NCI-H2081 (cell line): ENCODE data around the gene CCDC12.
A peak's percentile ranks its signal among the peaks of the same experiment; 100 is the strongest.

Source experiments
- DNase-seq, 2 experiments: peaks; one replicate each; lab custom pipeline; 2025; lab: John Stamatoyannopoulos, UW

Gene CCDC12

DNA sequence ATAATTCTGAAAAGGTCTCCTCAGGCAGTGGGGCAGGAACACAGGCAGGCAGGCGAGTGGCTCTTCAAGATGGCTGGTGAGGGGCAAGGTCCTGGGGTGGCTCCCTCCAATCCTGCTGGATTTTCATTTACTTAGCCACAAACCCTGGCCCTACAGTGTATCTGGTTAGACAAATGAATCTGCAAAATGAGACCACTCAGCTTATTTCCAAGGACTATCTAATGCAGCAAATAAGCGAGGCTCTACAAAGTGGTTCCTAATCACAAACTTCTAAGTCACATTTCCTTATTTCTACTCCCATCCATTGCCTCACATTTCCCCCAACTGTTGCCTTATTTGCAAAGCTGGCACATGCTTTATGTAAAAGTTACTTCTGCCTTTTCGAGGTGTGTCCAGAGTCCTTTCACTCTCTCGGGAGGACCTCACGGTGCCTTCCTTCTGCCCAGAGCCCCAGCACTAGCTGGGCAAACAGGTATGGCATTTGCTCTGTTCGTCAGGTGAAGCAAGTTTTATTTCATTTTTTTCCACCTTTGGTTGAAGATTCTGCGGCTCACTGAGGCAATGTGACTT lies 40.5 kb downstream of the CCDC12 start:
- DNase-seq, result no peak

DNA sequence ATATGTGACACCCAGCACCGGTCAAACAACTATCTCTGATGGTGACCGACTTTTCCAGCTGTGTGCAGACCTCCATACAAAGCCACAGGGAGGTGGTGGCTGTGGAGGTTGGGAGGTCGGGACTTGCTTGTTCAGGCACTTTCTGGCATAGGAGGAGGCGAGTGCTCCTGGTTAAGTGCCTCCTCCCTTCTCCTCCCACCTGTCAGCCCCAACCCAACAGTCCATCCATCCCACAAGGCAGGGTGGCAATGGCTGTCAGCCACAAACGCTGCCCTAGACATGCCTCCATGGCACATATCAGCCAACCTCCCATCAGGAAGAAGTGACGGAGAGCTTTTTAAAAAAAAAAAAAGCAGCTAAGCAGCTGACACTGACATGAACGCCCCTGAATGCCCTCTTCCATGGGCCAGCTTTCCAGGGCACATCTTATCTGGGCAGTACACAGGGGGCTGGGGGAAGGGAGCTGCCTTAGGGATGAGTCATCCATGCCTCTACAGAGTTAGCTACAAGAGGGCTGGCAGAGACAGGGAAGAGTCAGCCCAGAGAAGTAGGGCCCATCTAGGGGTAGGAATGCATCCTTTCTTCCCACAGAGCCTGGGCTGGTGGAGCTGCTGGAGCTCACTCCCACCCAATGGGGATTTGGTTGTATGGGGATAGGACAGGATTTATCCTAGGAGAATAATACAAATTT lies 41.2 kb downstream of the CCDC12 start:
- DNase-seq, result no peak

DNA sequence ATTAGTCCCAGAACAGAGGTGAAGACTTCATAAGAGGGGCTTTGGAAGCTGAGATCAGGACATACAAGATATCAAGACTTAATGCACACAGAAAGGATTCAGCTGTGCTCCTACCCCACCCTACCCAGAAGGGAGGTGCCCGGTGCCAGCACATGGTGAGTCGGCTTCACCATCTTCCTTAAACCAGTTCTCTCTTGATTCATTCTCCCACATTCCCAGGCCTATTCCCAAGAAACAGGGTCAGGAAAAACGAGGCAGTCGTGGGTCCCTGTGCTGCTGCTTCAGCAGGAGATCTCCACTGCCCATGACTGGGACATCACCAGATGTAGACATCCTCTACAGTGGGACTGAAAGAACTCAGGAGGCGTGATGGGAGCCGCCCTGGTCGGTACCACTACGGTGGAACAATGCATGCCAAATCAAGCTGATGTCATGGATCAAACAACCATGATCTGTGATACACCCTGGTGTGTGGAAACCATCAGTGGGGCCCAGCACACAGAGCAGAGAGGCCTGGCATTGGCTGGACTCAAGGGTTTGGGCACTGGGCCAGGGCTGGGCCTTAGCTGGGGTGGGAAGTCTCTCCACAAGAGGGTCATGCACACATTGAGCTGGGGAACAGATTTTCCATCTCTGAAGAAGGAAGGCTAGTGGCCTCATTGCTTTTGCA lies 41.9 kb downstream of the CCDC12 start:
- DNase-seq, result no peak

- peak in 1 of 2 experiments; percentile 10 for DNase-seq
Observed at GRCh38 chr3:46934072-46934471, 42.5 kb downstream of the CCDC12 start.

DNA sequence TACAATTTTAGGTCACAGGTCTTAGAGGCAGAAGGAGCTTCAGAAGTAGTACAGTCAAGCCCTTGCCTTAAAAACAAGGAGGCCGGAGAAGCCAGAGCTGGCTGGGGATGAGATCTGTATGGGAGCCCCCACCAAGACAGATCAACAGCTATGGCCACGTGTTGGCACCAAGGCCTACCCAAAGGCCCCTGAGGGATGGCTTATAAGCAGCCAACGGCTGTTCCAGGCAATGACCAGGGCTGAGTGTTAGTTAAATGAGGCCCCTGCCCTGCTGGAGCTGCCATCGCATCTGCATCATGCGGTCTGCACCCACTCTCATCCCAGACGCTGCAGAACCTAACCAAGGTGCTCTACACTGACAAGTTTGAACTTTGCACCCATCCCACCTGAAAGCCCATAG lies 43.3 kb downstream of the CCDC12 start:
- DNase-seq, result no peak

GRCh38 chr3:46932455-46933225 lies 43.9 kb downstream of the CCDC12 start:
- DNase-seq, result no peak

GRCh38 chr3:46931631-46932331 lies 44.8 kb downstream of the CCDC12 start:
- peak in 1 of 2 experiments; percentile 32 for DNase-seq

DNA sequence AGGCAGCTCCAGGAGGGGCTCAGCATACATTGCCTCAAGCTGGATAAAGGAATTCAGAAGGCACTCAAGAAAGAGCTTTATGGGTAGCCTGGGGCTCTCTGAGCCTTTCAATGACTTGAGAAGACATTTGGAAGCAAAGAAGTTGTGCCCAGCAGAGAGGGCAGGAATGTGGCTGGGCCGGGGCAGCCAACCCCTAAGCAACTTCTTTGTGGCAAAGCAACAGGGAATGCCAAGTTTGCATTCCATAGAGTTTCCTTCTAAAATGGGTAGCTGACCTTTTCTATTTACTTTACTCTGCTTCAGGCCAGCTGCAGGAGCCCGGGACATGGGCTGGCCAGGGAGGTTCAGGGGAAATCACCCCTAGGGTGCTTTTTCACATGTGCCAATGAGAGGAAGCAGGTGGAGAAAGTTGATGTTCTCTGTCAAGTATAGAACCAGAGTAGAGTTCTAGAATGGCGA lies 45.6 kb downstream of the CCDC12 start:
- DNase-seq, result no peak

DNA sequence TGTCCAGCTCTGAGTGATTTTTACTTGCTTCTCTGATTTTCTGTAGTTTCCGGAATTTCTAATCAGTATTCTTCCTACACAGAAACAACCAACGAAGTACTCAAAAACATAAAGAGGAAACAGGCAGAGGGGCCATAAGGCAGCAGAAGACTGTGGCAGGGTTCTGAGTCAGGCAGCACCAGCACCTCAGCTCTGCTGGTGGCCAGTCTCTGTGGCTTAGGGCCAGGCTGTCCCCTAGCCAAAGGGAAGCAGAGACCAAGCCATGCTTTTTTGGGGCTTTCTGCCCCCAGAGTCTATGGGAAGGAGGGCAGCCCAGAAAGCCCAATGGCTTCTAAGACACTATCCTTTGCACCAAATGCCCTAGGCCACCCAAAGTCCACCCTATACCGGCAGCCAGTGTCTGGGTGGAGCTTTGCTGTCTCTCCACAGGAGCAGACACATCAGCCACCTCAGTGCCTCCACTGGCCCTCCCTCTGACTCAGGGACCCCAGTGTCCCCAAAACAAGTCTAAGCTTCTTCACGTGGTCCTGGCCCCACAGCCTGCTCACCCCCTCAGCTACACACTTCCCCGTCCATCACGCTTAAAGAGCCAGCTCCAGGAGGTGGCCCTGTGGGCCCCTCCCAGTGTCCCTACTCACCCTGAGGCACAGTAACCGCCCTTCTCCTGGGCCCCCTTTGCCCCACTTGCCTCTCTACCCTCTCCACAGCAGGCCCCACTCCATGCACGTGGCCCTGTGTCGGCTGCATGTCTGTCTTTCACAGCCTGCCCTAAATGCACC lies 46.2 kb downstream of the CCDC12 start:
- no peak for DNase-seq

DNA sequence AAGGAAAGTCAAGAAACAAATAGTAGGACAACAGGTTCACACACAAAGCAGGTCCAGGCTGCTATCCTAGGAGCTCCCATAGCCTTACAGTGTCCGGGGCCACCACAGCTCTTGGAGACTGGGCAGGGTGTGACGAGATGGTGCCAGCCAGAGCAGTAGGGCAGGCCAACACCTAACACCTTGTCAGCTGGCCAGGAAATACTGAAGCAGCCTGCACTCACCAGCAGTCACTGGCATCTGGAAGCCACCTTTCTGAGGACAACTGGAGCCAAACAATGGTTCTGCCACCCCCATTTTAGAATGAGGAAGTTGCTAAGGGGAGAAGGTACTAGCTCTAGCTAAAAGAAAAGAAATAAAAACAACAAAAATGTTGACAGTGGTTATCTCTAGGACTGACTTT lies 47.2 kb downstream of the CCDC12 start:
- DNase-seq, result no peak

DNA sequence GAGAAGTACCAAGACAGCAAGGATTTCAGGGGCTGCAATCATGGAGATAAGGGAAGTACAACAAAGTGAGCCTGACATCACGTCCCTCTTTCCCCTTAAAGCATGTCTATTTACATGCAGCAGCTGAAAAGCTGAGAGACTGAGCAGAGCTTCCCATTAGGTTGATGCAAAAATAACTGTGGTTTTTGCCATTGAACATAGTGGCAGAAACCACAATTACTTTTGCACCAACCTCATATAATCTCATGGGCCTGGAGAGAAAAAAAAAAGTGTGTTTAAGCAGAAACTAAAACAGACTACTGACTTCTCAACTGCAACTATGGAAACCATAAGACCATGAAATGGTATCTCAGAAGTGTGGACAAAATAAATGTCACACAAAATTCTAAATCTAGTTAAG lies 48.3 kb downstream of the CCDC12 start:
- no peak for DNase-seq

DNA sequence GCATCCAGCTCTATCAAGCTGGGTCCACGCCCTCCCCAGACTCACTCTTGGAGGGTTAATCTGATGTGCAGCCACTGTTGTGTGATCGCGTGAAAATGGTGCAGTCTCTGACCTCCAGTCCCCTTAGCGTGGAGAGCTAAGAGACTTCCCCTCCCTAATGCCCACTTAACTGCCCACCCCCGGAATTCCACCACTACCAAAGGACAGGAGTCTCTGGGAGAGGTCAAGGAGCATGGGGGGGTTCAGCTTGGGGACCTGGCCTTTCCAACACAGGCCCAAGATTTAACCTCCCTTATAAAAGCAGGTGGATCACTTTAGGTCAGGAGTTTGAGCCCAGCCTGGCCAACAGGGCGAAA lies 48.8 kb downstream of the CCDC12 start:
- no peak for DNase-seq

GRCh38 chr3:46926871-46927717 lies 49.5 kb downstream of the CCDC12 start:
- no peak for DNase-seq

- no peak for DNase-seq
Observed at GRCh38 chr3:46926447-46926846, 50.1 kb downstream of the CCDC12 start.

DNA sequence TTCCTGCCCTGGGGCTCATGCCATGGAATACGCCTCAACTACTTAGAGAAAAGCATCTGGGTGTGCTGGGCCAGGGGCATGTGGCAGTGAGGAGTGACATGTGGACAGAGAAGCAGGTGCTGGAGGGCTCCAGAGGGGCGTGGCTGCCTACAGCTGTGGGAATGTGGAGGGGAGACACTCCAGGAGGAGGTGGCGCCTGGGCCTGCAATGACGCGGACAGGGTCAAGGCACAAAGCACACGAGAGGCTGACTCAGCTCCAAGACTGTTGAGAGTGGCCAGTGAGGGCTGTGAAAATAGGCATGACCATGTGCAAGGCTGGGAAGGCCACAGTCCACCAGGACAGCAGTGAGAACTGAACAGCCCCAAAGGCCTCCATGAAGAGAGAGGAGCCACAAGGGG lies 50.5 kb downstream of the CCDC12 start:
- no peak for DNase-seq

GRCh38 chr3:46925585-46925934 lies 51.0 kb downstream of the CCDC12 start:
- DNase-seq, result no peak

GRCh38 chr3:46924921-46925584 lies 51.5 kb downstream of the CCDC12 start:
- no peak for DNase-seq

GRCh38 chr3:46923559-46924350 lies 52.8 kb downstream of the CCDC12 start:
- no peak for DNase-seq
